ENCODE results near the gene PPP1R8. TPM values are rescaled to one million over a fixed set of nuclear protein-coding genes. Genes with fewer than 3 reads are reported as not detected.
A peak's percentile ranks its signal among the peaks of the same experiment; 100 is the strongest.

Gene PPP1R8
- total and polyA plus RNA-seq, 2 of the 8 experiments (the other 6 are each of a cell fraction or from before 2014, with no cell fraction given): 33.4 to 51.8 TPM

GRCh38 chr1:27862671-27863537 lies 32.3 kb downstream of the PPP1R8 start:
- CTCF ChIA-PET (ENCODE audit: partially characterized antibody): no interaction called here
- TF ChIP-seq POLR2A (IDR thresholded peaks at IDR 0.05; ENCODE audit: control extremely low read depth in 1 of 2, low read depth in 2 of 2, low read length in 2 of 2): no peak
- no peak for TF ChIP-seq CTBP2 (IDR thresholded peaks at IDR 0.05; ENCODE audit: borderline replicate concordance, insufficient read depth, insufficient read length, low read length)
- no peak for TF ChIP-seq SP2 (IDR thresholded peaks at IDR 0.05; ENCODE audit: low read length)
- no peak for TF ChIP-seq POU5F1 (IDR thresholded peaks at IDR 0.05; ENCODE audit: low read depth, low read length)
- no peak for TF ChIP-seq TBP (IDR thresholded peaks at IDR 0.05; ENCODE audit: low read depth, low read length)
- TF ChIP-seq USF2 (IDR thresholded peaks at IDR 0.05; ENCODE audit: low read length): no peak
- no peak for TF ChIP-seq CBX5 (IDR thresholded peaks at IDR 0.05; ENCODE audit: low read depth, low read length)
- no peak for TF ChIP-seq RXRA (IDR thresholded peaks at IDR 0.05; ENCODE audit: insufficient read depth, low read depth, low read length)
- no peak for TF ChIP-seq CEBPB (IDR thresholded peaks at IDR 0.05; ENCODE audit: low read depth, low read length)
- TF ChIP-seq JUND (IDR thresholded peaks at IDR 0.05; ENCODE audit: low read length): no peak
- TF ChIP-seq ASH2L (IDR thresholded peaks at IDR 0.05; ENCODE audit: low read length): no peak
- no peak for TF ChIP-seq NRF1 (IDR thresholded peaks at IDR 0.05; ENCODE audit: low read depth, low read length)

More at GRCh38 chr1:27862671-27863537, 32.3 kb downstream of the PPP1R8 start:
- Histone ChIP-seq H3K79me1 (ENCODE audit: low read depth, low read length) (no peaks in the 10 kb centered on the region), H2BK12ac (ENCODE audit: low read depth, low read length) (no peak overlapping the region), H3K4ac (replicated peaks; ENCODE audit: insufficient read length, low read depth, low read length) (no peak overlapping the region), H3K4me2 (ENCODE audit: insufficient read depth in 1 of 2, low read depth in 2 of 2, low read length in 2 of 2) (no peak overlapping the region), H4K20me1 (replicated peaks in 1 of 2; ENCODE audit: control insufficient read depth in 1 of 2, insufficient read depth in 2 of 2, low read length in 2 of 2) (no peaks in the 10 kb centered on the region), H2BK20ac (ENCODE audit: low read length) (no peak overlapping the region), H3K79me2 (ENCODE audit: control insufficient read depth in 1 of 2, insufficient read depth in 2 of 2, low read length in 2 of 2) (no peaks in the 10 kb centered on the region), H3K9ac (replicated peaks in 1 of 4; ENCODE audit: extremely low read depth in 1 of 4, low read depth in 3 of 4, low read length in 3 of 4) (no peak overlapping the region), H2BK5ac (ENCODE audit: low read depth, low read length) (no peak overlapping the region), H3K18ac (ENCODE audit: extremely low read depth, low read length) (no peak overlapping the region), H3K9me3 (ENCODE audit: insufficient read depth in 2 of 2, low read depth in 1 of 2, low read length in 1 of 2) (no peaks in the 10 kb centered on the region), H4K8ac (ENCODE audit: extremely low read depth, insufficient read depth, low read length) (peak overlapping the region; percentile 11; the same call in 1 of the 2 replicates), H4K5ac (ENCODE audit: insufficient read length, low read depth, low read length) (no peak overlapping the region), H2BK15ac (ENCODE audit: low read length) (no peak overlapping the region), H3K14ac (ENCODE audit: insufficient read length) (no peak overlapping the region), H3K27ac (ENCODE audit: low read depth, low read length) (no peak overlapping the region), H3K27me3 (replicated peaks in 1 of 4; ENCODE audit: control insufficient read depth in 3 of 4, extremely low read depth in 1 of 4, insufficient read depth in 3 of 4, low read length in 3 of 4) (no peaks in the 10 kb centered on the region), H3K4me1 (replicated peaks in 1 of 4; ENCODE audit: control insufficient read depth in 3 of 4, insufficient read depth in 4 of 4, low read length in 3 of 4) (no peaks in the 10 kb centered on the region; a peak in 1 of 7 replicates), H2AFZ (ENCODE audit: low read length) (no peak overlapping the region), H2BK120ac (replicated peaks; ENCODE audit: low read depth, low read length) (no peak overlapping the region), H2AK5ac (ENCODE audit: low read depth, low read length) (no peak overlapping the region), H3K56ac (replicated peaks; ENCODE audit: insufficient read length, low read depth, low read length) (no peak overlapping the region), H3K23ac (ENCODE audit: insufficient read length) (no peak overlapping the region), H3K36me3 (ENCODE audit: control insufficient read depth in 2 of 4, insufficient read depth in 4 of 4, low read length in 3 of 4) (no peaks in the 10 kb centered on the region), H3K4me3 (ENCODE audit: extremely low read depth in 1 of 4, insufficient read depth in 2 of 4, low read depth in 3 of 4, low read length in 4 of 4) (no peak overlapping the region), H4K91ac (replicated peaks; ENCODE audit: insufficient read length, low read length) (no peak overlapping the region), H3K23me2 (ENCODE audit: low read depth, low read length) (no peaks in the 10 kb centered on the region)
- POLR2A ChIA-PET (ENCODE audit: partially characterized antibody): interaction anchor here (0.8 to 1.3 kb wide), 3 partner anchors 10 to 72 kb away, joined by 3 to 4 read pairs (median 3); partner anchors contain the start of gene SMPDL3B
- DNase-seq (ENCODE audit: low read depth in 1 of 2, low spot score in 2 of 2): no peak
- no peak for FAIRE-seq
- 89% methylated on average over 9 of the region's 9 CpGs; no CpG with 5 or more reads in 1 of the 2 experiments for WGBS, 2 experiments (ENCODE audit: extremely low coverage in 1 of 2, insufficient coverage in 1 of 2, insufficient read length in 1 of 2, insufficient replicate concordance in 2 of 2, low coverage in 1 of 2, low lambda C conversion rate in 2 of 2, missing lambda C conversion rate in 1 of 2)

Data from H1 (cell line).